Measurements from ENCODE around the gene LAPTM4A. TPM values are rescaled to one million over a fixed set of nuclear protein-coding genes. Genes with fewer than 3 reads are reported as not detected.
"Not testable (repeated sequence)": the region's sequence is repeated elsewhere in the genome, so short reads cannot be mapped to it uniquely, and the experiment has no call there.

Gene LAPTM4A
- total RNA-seq, 1 donor from 2014 or later: 31.9 TPM

GRCh38 chr2:20052861-20053281 lies 1.4 kb upstream of the LAPTM4A start:
- intact Hi-C loops (cut with micrococcal nuclease): loop anchor here (1.0 to 5.0 kb wide), 5 partner anchors 81 to 1493 kb away; partner anchors contain the start of gene RDH14

GRCh38 chr2:20052229-20052851 lies 912 bp upstream of the LAPTM4A start:
- intact Hi-C loops (cut with micrococcal nuclease): loop anchor here (1.0 to 5.0 kb wide), 5 partner anchors 80 to 1492 kb away; partner anchors contain the start of gene RDH14

- intact Hi-C loops (cut with micrococcal nuclease): loop anchor here (1.0 to 5.0 kb wide), 14 partner anchors 9 to 772 kb away; partner anchors contain the start of genes LDAH, TTC32 and WDR35
Observed at GRCh38 chr2:20050646-20051531, 539 bp downstream of the LAPTM4A start.

- intact Hi-C loops (cut with micrococcal nuclease): loop anchor here (1.0 to 5.0 kb wide), 5 partner anchors 8 to 773 kb away; partner anchors contain the start of gene LDAH
Observed at GRCh38 chr2:20050104-20050645, 1.3 kb downstream of the LAPTM4A start.

- intact Hi-C loops (cut with micrococcal nuclease): loop anchor here (1.0 to 5.0 kb wide), 5 partner anchors 7 to 773 kb away; partner anchors contain the start of gene LDAH
Observed at GRCh38 chr2:20049637-20050036, 1.8 kb downstream of the LAPTM4A start.

- intact Hi-C loops (cut with micrococcal nuclease): no loop called here
Observed at GRCh38 chr2:20048488-20049448, 2.7 kb downstream of the LAPTM4A start.

GRCh38 chr2:20045712-20046292 lies 5.6 kb downstream of the LAPTM4A start:
- intact Hi-C loops (cut with micrococcal nuclease): not testable (repeated sequence)

GRCh38 chr2:20044778-20045177 lies 6.7 kb downstream of the LAPTM4A start:
- intact Hi-C loops (cut with micrococcal nuclease): no loop called here

- intact Hi-C loops (cut with micrococcal nuclease): loop anchor here (1.0 kb wide), 1 partner anchor 8 kb away; no protein-coding TSS in a partner anchor
Observed at GRCh38 chr2:20042531-20042930, 8.9 kb downstream of the LAPTM4A start.

- intact Hi-C loops (cut with micrococcal nuclease): no loop called here
Observed at GRCh38 chr2:20040489-20041172, 10.8 kb downstream of the LAPTM4A start.

- intact Hi-C loops (cut with micrococcal nuclease): no loop called here
Observed at GRCh38 chr2:20037660-20038059, 13.8 kb downstream of the LAPTM4A start.

GRCh38 chr2:20035955-20036666 lies 15.3 kb downstream of the LAPTM4A start:
- intact Hi-C loops (cut with micrococcal nuclease): no loop called here

- intact Hi-C loops (cut with micrococcal nuclease): no loop called here
Observed at GRCh38 chr2:20034821-20035220, 16.6 kb downstream of the LAPTM4A start.

GRCh38 chr2:20034218-20034617 lies 17.2 kb downstream of the LAPTM4A start:
- intact Hi-C loops (cut with micrococcal nuclease): no loop called here

- intact Hi-C loops (cut with micrococcal nuclease): no loop called here
Observed at GRCh38 chr2:20033322-20033721, 18.1 kb downstream of the LAPTM4A start.

- intact Hi-C loops (cut with micrococcal nuclease): no loop called here
Observed at GRCh38 chr2:20030224-20030623, 21.2 kb downstream of the LAPTM4A start.

- intact Hi-C loops (cut with micrococcal nuclease): no loop called here
Observed at GRCh38 chr2:20027705-20028434, 23.6 kb downstream of the LAPTM4A start.

GRCh38 chr2:20027260-20027677 lies 24.2 kb downstream of the LAPTM4A start:
- intact Hi-C loops (cut with micrococcal nuclease): no loop called here
